Measurements from ENCODE around the gene GRIK4. TPM values are rescaled to one million over a fixed set of nuclear protein-coding genes. Genes with fewer than 3 reads are reported as not detected.
"Not testable (repeated sequence)": the region's sequence is repeated elsewhere in the genome, so short reads cannot be mapped to it uniquely, and the experiment has no call there.

Gene GRIK4
- total RNA-seq, 1 donor from 2014 or later = not detected

GRCh38 chr11:120622189-120622875 is 110.8 kb downstream of the GRIK4 start:
- Mint-ChIP-seq H3K9me3 (peaks cover 12% of the 10 kb centered on the region), H3K4me1 (ENCODE audit: low read depth) (no peaks in the 10 kb centered on the region), H3K27ac (no peak overlapping the region), H3K36me3 (ENCODE audit: low read depth) (no peaks in the 10 kb centered on the region), H3K27me3 (ENCODE audit: low read depth) (no peaks in the 10 kb centered on the region), H3K4me3 (ENCODE audit: low read depth) (no peak overlapping the region)
- intact Hi-C loops (cut with micrococcal nuclease) = no loop called here
- DNase-seq (ENCODE audit: low spot score) = no peak

DNA sequence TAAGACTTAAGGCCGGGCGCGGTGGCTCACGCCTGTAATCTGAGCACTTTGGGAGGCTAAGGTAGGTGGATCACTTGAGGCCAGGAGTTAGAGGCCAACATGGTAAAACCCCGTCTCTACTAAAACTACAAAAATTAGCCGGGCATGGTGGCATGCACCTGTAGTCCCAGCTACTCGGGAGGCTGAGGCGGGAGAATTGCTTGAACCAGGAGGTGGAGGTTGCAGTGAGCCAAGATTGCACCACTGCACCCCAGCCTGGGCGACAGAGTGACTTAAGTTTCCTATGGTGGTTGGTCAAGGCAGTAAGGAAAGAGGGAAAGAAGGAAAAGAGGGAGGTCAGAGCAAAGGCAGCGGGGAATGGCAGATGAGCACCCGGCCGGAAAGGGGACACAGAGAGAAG is 113.4 kb downstream of the GRIK4 start:
- H3K27me3 Mint-ChIP-seq (ENCODE audit: low read depth); intact Hi-C loops (cut with micrococcal nuclease); DNase-seq (ENCODE audit: low spot score); H3K27ac Mint-ChIP-seq; H3K9me3 Mint-ChIP-seq; H3K4me3 Mint-ChIP-seq (ENCODE audit: low read depth); H3K4me1 Mint-ChIP-seq (ENCODE audit: low read depth); H3K36me3 Mint-ChIP-seq (ENCODE audit: low read depth): not testable (repeated sequence)

DNA sequence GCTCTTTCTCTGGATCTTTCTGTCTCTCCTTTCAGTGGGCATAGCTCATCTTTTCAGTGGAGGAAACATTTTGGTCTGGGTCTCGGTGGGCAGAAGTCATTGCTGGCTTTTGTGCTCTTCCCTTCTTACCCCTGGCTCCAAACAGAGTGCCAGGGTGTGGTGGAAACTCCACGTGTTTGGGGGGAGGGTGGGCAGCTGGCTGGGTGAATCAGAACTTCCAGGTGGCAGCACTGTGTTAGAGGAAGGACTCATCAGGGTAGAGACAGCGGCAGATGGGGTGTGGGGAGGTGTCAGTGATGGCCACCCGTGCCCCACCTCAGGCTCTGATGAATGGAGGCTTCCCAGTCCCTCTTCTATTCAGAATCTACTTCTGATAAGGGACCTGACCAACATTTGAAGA is 114.0 kb downstream of the GRIK4 start:
- H3K27ac Mint-ChIP-seq = no peak overlapping the region
- H3K4me3 Mint-ChIP-seq (ENCODE audit: low read depth) = no peak overlapping the region
- H3K4me1 Mint-ChIP-seq (ENCODE audit: low read depth) = no peaks in the 10 kb centered on the region
- H3K9me3 Mint-ChIP-seq = no peaks in the 10 kb centered on the region
- no peaks in the 10 kb centered on the region for H3K27me3 Mint-ChIP-seq (ENCODE audit: low read depth)
- no peak for DNase-seq (ENCODE audit: low spot score)
- H3K36me3 Mint-ChIP-seq (ENCODE audit: low read depth) = no peaks in the 10 kb centered on the region
- intact Hi-C loops (cut with micrococcal nuclease) = no loop called here

DNA sequence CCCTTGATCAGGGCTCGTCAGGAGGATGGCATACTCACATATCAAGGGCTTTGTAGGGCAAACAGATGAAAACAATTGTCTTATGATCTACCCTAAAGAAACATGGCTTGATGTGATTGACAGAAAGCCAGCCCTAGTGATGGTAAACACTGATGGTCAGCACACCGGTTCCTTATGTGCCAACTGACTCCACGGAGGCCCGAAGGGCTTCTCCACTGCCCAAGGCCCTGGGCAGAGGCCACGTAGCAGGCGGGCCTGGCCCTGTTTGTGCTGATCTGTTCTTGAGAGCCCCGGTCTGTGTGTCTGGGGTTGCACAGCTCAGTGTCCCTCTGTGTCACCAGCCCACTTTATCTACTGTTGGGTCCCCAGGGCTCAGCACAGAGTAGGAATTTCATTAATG is 115.2 kb downstream of the GRIK4 start:
- Mint-ChIP-seq H3K9me3 (no peaks in the 10 kb centered on the region), H3K4me3 (ENCODE audit: low read depth) (no peak overlapping the region), H3K36me3 (ENCODE audit: low read depth) (no peaks in the 10 kb centered on the region), H3K4me1 (ENCODE audit: low read depth) (no peaks in the 10 kb centered on the region), H3K27ac (no peak overlapping the region), H3K27me3 (ENCODE audit: low read depth) (no peaks in the 10 kb centered on the region)
- intact Hi-C loops (cut with micrococcal nuclease) = no loop called here
- no peak for DNase-seq (ENCODE audit: low spot score)

GRCh38 chr11:120627327-120628163 is 116.0 kb downstream of the GRIK4 start:
- intact Hi-C loops (cut with micrococcal nuclease) = no loop called here
- H3K9me3 Mint-ChIP-seq = no peaks in the 10 kb centered on the region
- no peaks in the 10 kb centered on the region for H3K36me3 Mint-ChIP-seq (ENCODE audit: low read depth)
- H3K4me1 Mint-ChIP-seq (ENCODE audit: low read depth) = no peaks in the 10 kb centered on the region
- H3K27me3 Mint-ChIP-seq (ENCODE audit: low read depth) = no peaks in the 10 kb centered on the region
- no peak for DNase-seq (ENCODE audit: low spot score)
- no peak overlapping the region for H3K27ac Mint-ChIP-seq
- no peak overlapping the region for H3K4me3 Mint-ChIP-seq (ENCODE audit: low read depth)

DNA sequence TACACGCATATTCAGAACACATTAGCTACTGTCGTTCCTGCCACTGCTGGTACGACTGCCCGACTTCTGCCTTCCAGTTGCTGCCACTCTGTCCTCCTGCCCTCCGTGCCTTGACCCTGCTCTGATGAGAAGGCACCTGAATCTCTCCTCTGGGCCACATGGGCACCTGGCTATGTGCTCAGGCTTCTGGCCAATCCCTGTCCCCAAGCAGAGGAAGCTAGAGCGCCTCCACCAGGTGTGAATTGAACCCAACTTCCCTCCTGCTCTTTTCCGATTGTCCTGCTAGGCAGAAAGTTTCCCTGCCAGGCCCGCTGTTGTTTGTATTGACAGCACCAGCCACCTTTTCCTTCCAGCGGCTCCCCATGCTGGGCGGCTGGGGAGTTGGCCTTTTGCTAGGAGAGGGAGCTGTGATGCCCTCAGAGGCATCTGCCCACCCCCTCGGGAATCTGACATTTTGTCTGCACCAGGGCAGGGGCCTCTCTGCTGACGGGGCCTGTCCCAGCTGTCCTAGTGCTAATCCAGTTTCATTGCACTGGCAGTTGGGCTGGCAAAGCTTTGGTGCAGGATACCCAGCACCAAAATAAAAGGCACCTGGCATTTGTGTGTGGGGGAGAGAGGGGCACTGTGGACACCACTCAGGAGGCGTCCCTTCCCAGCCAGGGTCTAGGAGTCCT is 118.0 kb downstream of the GRIK4 start:
- Mint-ChIP-seq H3K4me1 (ENCODE audit: low read depth) (no peaks in the 10 kb centered on the region), H3K4me3 (ENCODE audit: low read depth) (no peak overlapping the region), H3K9me3 (no peaks in the 10 kb centered on the region), H3K36me3 (ENCODE audit: low read depth) (no peaks in the 10 kb centered on the region), H3K27me3 (ENCODE audit: low read depth) (no peaks in the 10 kb centered on the region), H3K27ac (no peak overlapping the region)
- intact Hi-C loops (cut with micrococcal nuclease) = no loop called here
- DNase-seq (ENCODE audit: low spot score) = no peak

DNA sequence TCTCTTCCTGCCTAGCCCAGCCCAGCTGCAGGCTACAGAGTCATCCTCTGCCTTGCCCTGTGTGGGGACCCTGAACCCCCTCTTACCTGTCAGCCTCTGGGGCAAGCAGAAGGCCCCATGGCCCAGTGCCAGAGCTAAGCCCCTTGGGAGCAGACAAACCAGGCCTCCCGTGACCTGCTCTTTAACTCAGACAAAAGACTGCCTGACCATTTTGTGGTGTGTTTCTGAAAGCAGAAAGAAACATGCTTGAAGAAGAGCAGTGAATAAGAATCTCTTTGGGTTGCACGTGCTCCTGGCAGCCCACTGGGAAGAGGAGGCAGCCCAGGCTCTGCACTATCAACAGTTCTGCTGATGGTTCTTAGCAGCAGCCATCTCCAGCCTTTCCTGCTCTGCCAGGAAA is 118.6 kb downstream of the GRIK4 start:
- no peak overlapping the region for H3K4me3 Mint-ChIP-seq (ENCODE audit: low read depth)
- no peaks in the 10 kb centered on the region for H3K27me3 Mint-ChIP-seq (ENCODE audit: low read depth)
- DNase-seq (ENCODE audit: low spot score) = no peak
- H3K4me1 Mint-ChIP-seq (ENCODE audit: low read depth) = no peaks in the 10 kb centered on the region
- intact Hi-C loops (cut with micrococcal nuclease) = no loop called here
- no peaks in the 10 kb centered on the region for H3K9me3 Mint-ChIP-seq
- H3K36me3 Mint-ChIP-seq (ENCODE audit: low read depth) = no peaks in the 10 kb centered on the region
- no peak overlapping the region for H3K27ac Mint-ChIP-seq

DNA sequence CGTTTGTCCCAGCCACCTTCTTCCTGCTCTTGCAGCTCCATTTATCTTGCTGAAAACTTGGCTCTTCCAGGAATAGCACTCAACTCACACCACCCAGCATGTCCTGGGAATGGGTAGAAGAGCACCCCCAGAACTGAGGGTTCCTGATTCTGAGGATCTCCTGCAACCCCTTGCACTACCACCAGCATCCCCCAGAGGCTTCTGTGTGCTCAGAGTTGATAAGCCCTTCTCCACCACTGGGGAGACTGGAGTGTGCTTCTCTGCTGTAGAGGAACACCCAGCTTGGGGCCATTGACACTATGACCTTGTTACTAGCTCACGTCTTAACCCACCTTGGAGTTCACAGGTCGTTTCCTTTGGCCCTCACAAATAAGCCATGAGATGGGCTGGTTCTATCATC is 121.0 kb downstream of the GRIK4 start:
- Mint-ChIP-seq H3K36me3 (ENCODE audit: low read depth) (no peaks in the 10 kb centered on the region), H3K4me3 (ENCODE audit: low read depth) (no peak overlapping the region), H3K9me3 (no peaks in the 10 kb centered on the region), H3K27ac (no peak overlapping the region), H3K27me3 (ENCODE audit: low read depth) (no peaks in the 10 kb centered on the region), H3K4me1 (ENCODE audit: low read depth) (no peaks in the 10 kb centered on the region)
- no peak for DNase-seq (ENCODE audit: low spot score)
- intact Hi-C loops (cut with micrococcal nuclease) = no loop called here

DNA sequence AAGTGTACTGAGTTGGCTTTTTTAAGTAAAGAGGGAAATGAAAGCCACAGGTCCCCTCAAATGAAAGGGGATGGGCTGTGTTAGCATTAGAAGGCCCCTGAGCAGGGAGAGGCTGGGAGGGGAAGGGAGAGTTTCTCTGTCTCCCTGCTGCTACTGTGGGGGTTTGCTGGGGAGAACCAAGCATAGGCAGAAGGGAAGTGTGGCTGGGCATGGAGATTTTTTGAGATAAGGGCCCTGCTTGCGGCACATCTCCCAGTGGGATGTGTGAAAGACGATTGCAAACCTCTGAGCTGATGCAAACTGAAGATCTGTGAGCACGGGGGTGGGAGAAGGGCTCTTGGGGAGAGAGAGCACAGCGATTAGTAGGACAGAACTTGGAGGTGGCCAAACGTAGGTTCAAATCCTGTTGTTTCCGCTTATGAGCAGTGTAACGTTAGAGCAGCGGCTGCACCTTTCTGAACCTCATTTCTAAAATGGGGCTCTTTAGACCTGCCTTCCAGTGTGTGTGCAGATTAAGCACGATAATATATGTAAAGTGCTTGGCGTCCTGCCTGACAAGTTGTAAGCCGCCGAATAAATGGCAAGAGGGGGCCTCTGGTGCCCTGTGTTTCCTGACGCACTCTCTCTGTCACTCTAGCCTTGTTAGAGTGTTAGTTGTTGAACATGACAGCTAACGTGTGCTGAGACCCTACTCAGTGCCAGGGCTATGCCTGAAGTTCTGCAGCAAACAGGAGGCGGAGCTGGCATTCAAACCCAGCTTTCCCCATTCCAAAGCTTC is 122.3 kb downstream of the GRIK4 start:
- Mint-ChIP-seq H3K27me3 (ENCODE audit: low read depth) (no peaks in the 10 kb centered on the region), H3K4me1 (ENCODE audit: low read depth) (no peaks in the 10 kb centered on the region), H3K4me3 (ENCODE audit: low read depth) (no peak overlapping the region), H3K9me3 (no peaks in the 10 kb centered on the region), H3K27ac (no peak overlapping the region), H3K36me3 (ENCODE audit: low read depth) (no peaks in the 10 kb centered on the region)
- intact Hi-C loops (cut with micrococcal nuclease) = no loop called here
- no peak for DNase-seq (ENCODE audit: low spot score)

DNA sequence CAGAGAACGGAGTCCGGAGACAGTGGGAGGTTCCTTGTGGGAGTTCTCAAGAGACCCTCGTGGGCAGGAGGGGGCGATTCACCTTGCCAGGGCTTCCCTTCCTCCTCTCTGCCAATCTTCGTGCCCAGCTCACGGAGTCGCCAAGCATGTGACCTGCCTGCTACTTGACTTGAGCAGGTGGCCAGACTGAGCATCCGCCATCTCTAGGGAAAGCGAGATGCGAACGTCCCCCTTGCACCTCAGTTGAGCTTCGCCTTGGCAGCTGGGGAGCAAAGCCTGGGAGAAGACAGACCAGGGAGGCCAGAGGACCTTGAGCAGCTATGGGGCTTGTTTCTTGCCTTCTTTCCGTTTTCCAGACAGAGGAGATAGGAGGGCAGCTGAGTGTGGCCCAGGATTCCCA is 123.2 kb downstream of the GRIK4 start:
- H3K4me1 Mint-ChIP-seq (ENCODE audit: low read depth) = no peaks in the 10 kb centered on the region
- no peak overlapping the region for H3K4me3 Mint-ChIP-seq (ENCODE audit: low read depth)
- no peak overlapping the region for H3K27ac Mint-ChIP-seq
- intact Hi-C loops (cut with micrococcal nuclease) = no loop called here
- H3K27me3 Mint-ChIP-seq (ENCODE audit: low read depth) = no peaks in the 10 kb centered on the region
- no peaks in the 10 kb centered on the region for H3K36me3 Mint-ChIP-seq (ENCODE audit: low read depth)
- DNase-seq (ENCODE audit: low spot score) = no peak
- H3K9me3 Mint-ChIP-seq = no peaks in the 10 kb centered on the region

GRCh38 chr11:120635136-120635810 is 123.7 kb downstream of the GRIK4 start:
- no peak for DNase-seq (ENCODE audit: low spot score)
- no peaks in the 10 kb centered on the region for H3K4me1 Mint-ChIP-seq (ENCODE audit: low read depth)
- H3K27ac Mint-ChIP-seq = no peak overlapping the region
- intact Hi-C loops (cut with micrococcal nuclease) = no loop called here
- no peak overlapping the region for H3K4me3 Mint-ChIP-seq (ENCODE audit: low read depth)
- H3K27me3 Mint-ChIP-seq (ENCODE audit: low read depth) = no peaks in the 10 kb centered on the region
- H3K9me3 Mint-ChIP-seq = no peaks in the 10 kb centered on the region
- H3K36me3 Mint-ChIP-seq (ENCODE audit: low read depth) = no peaks in the 10 kb centered on the region

GRCh38 chr11:120637131-120637530 is 125.6 kb downstream of the GRIK4 start:
- Mint-ChIP-seq H3K27me3 (ENCODE audit: low read depth) (no peaks in the 10 kb centered on the region), H3K9me3 (no peaks in the 10 kb centered on the region), H3K4me3 (ENCODE audit: low read depth) (no peak overlapping the region), H3K36me3 (ENCODE audit: low read depth) (no peaks in the 10 kb centered on the region), H3K4me1 (ENCODE audit: low read depth) (no peaks in the 10 kb centered on the region), H3K27ac (no peak overlapping the region)
- intact Hi-C loops (cut with micrococcal nuclease) = no loop called here
- DNase-seq (ENCODE audit: low spot score) = no peak

All from activated T-helper 2 cell treated with anti-CD3 and anti-CD28 coated beads, Interferon-gamma antibody, Interleukin-2, Interleukin-4, amounts not matched to agents 10 μg/mL and 5 μg/mL and 100 μg/mL, durations not matched to agents 14 hours and 24 hours and 36 hours (primary cell).